ENCODE measurements around the gene KERA.

KERA gene

GRCh38 chr12:91074154-91074709 lies 16.4 kb upstream of the KERA start:
- TF ChIP-seq, protein P1, sequence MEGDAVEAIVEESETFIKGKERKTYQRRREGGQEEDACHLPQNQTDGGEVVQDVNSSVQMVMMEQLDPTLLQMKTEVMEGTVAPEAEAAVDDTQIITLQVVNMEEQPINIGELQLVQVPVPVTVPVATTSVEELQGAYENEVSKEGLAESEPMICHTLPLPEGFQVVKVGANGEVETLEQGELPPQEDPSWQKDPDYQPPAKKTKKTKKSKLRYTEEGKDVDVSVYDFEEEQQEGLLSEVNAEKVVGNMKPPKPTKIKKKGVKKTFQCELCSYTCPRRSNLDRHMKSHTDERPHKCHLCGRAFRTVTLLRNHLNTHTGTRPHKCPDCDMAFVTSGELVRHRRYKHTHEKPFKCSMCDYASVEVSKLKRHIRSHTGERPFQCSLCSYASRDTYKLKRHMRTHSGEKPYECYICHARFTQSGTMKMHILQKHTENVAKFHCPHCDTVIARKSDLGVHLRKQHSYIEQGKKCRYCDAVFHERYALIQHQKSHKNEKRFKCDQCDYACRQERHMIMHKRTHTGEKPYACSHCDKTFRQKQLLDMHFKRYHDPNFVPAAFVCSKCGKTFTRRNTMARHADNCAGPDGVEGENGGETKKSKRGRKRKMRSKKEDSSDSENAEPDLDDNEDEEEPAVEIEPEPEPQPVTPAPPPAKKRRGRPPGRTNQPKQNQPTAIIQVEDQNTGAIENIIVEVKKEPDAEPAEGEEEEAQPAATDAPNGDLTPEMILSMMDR (conservative IDR thresholded peaks at IDR 0.05; ENCODE audit: control insufficient read depth, insufficient read depth, low read depth, low read length): no peak
- DNase-seq (ENCODE audit: low read depth): no peak
- no peak overlapping the region for H3K4me3 ChIP-seq (ENCODE audit: control insufficient read depth, low read depth, low read length)

GRCh38 chr12:91073426-91073825 lies 15.6 kb upstream of the KERA start:
- no peak overlapping the region for H3K4me3 ChIP-seq (ENCODE audit: control insufficient read depth, low read depth, low read length)
- TF ChIP-seq, protein P1 (conservative IDR thresholded peaks at IDR 0.05; ENCODE audit: control insufficient read depth, insufficient read depth, low read depth, low read length): no peak
- no peak for DNase-seq (ENCODE audit: low read depth)

DNA sequence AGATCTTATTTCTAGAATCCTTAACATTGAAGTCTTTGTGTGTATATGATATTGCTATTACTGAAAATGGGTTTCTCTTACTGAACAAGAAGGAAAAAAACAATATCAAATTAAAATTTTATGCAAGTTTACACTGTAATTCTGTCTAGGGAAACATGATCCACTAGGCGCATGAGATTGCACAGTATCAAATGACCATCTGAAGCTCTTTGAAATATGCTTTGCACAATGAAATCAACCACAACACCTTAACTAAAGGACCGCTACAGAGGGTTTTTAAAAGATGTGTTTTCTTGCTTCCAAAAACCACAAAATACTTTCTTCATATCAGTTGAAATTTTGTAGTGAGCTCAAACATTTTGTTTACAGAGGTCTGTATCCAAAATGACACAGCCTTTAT lies 15.1 kb upstream of the KERA start:
- DNase-seq (ENCODE audit: low read depth): no peak
- TF ChIP-seq, protein P1 (conservative IDR thresholded peaks at IDR 0.05; ENCODE audit: control insufficient read depth, insufficient read depth, low read depth, low read length): no peak
- H3K4me3 ChIP-seq (ENCODE audit: control insufficient read depth, low read depth, low read length): no peak overlapping the region

GRCh38 chr12:91070936-91071335 lies 13.1 kb upstream of the KERA start:
- TF ChIP-seq, protein P1 (conservative IDR thresholded peaks at IDR 0.05; ENCODE audit: control insufficient read depth, insufficient read depth, low read depth, low read length): no peak
- no peak for DNase-seq (ENCODE audit: low read depth)
- H3K4me3 ChIP-seq (ENCODE audit: control insufficient read depth, low read depth, low read length): no peak overlapping the region

GRCh38 chr12:91065396-91065795 lies 7.6 kb upstream of the KERA start:
- no peak overlapping the region for H3K4me3 ChIP-seq (ENCODE audit: control insufficient read depth, low read depth, low read length)
- no peak for DNase-seq (ENCODE audit: low read depth)
- TF ChIP-seq, protein P1 (conservative IDR thresholded peaks at IDR 0.05; ENCODE audit: control insufficient read depth, insufficient read depth, low read depth, low read length): no peak

- H3K4me3 ChIP-seq (ENCODE audit: control insufficient read depth, low read depth, low read length): no peak overlapping the region
- no peak for DNase-seq (ENCODE audit: low read depth)
- TF ChIP-seq, protein P1 (conservative IDR thresholded peaks at IDR 0.05; ENCODE audit: control insufficient read depth, insufficient read depth, low read depth, low read length): no peak
These were observed 6.8 kb upstream of the KERA start for GRCh38 chr12:91064640-91065039.

- TF ChIP-seq, protein P1 (conservative IDR thresholded peaks at IDR 0.05; ENCODE audit: control insufficient read depth, insufficient read depth, low read depth, low read length): no peak
- no peak for DNase-seq (ENCODE audit: low read depth)
- no peak overlapping the region for H3K4me3 ChIP-seq (ENCODE audit: control insufficient read depth, low read depth, low read length)
These were observed 3.3 kb upstream of the KERA start for GRCh38 chr12:91061091-91061490.
